HG03520 (cell line): ENCODE data around the gene WFIKKN1.

Experiments
- ATAC-seq: cut with Tn5 transposase; IDR thresholded peaks from one replicate; pipeline ENCODE4 v1.9.1; 2021; ENCODE audit warnings: mild to moderate bottlenecking, moderate library complexity; ENCODE audit not compliant: unreplicated experiment

Gene WFIKKN1

DNA sequence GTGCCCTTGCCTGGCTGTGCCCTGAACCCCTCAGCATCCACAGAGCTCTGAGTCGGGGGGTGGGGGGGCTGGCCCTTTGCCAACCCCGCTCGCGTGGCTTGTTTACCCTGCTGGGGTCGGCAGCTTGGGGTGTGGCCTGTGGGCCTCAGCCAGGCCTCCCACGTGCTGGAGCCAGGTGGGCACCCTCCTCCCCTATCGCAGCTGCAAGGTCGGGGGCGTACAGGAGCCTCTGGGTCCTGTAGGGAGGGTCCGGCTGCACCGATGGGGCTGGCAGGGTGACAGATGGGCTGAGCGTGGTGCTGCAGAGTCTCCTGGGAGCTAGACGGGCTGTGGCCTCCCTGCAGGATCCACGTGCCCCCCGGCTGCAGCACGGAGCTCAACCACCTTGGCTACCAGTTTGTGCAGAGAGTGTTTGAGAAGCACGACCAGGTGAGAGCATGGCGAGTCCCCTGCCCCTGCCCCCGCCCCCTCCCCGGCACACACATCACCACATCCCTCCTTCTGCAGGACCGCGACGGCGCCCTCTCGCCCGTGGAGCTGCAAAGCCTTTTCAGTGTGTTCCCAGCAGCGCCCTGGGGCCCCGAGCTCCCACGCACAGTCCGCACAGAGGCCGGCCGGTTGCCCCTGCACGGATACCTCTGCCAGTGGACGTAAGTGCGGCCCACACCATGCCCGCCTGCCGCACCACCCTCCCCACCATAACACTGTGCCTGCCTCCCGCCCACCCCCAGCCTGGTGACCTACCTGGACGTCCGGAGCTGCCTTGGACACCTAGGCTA lies 40.8 kb downstream of the WFIKKN1 start:
- ATAC-seq: no peak

- ATAC-seq: no peak
Observed at GRCh38 chr16:672371-672770, 41.6 kb downstream of the WFIKKN1 start.

DNA sequence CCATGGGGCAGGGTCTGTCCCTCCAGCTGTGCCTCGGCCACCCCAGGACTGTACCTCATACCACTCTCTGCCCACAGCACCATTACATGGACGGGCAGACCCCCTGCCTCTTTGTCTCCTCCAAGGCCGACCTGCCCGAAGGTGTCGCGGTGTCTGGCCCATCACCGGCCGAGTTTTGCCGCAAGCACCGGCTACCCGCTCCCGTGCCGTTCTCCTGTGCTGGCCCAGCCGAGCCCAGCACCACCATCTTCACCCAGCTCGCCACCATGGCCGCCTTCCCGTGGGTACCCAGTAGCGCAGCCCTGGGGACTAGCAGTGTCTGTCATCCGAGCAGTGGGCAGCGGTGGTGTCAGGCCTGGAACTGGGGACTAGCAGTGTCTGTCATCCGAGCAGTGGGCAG lies 42.1 kb downstream of the WFIKKN1 start:
- ATAC-seq: no peak

- ATAC-seq: no peak
Observed at GRCh38 chr16:673399-673991, 42.7 kb downstream of the WFIKKN1 start.

DNA sequence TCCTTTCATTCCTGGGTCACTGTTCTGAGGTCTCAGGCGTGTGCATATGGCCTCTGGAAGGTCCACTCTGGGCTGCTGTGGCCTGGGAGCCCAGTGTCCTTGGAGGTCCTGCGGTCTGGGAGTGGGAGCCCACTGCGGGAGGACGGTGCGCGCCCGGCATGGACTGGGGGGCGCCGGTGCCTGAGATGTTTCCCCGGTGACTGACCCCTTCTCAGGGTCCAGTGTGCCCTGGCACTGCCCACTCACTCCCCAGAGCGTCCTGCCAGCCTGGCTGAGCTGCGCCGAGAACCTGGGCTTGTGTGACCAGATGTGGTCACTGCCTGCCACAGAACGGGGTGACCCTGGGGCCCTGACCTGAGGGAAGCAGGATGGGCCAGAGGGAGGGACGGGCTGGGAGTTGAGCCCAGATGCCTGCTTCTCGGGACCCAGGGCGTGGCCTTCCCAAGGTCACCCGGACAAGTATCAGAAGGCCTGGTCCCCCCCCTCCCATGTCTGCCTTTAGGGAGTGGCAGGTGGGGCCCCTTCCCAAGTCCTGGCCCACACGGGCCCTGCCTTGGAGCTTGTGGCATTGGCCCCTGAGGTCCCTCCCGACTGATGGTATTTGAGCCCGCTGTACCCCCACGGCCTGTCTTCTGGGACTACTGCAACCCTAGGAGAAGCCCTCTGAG lies 43.6 kb downstream of the WFIKKN1 start:
- ATAC-seq: no peak

GRCh38 chr16:674968-675883 lies 44.4 kb downstream of the WFIKKN1 start, which contains the start of gene RHBDL1:
Gene RHBDL1, plus strand, starts transcription at chr16:675671. Its CDS starts 120 bp downstream, at chr16:675791.
- no peak for ATAC-seq

DNA sequence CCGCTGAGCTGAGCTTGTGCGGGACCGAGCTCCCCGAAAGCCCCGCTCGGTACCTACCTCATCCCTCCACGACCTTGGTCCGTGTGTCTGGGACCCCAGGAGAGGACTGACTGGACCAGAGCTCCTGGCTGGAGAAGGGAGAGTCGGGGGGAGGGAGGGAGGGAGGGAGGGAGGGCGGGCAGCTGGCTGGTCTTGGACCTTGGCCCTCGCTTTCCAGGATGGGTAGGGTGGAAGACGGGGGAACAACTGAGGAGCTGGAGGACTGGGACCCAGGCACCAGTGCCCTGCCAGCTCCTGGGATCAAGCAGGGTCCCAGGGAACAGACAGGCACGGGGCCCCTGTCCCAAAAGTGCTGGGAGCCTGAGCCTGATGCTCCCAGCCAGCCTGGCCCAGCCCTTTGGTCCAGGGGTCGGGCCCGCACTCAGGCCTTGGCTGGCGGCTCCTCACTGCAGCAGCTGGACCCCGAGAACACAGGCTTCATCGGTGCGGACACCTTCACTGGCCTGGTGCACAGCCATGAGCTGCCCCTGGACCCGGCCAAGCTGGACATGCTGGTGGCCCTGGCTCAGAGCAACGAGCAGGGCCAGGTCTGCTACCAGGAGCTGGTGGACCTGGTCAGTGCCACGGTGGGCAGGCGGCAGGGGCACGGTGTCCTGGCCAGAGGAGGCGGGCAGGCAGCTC lies 45.2 kb downstream of the WFIKKN1 start:
- ATAC-seq: no peak

DNA sequence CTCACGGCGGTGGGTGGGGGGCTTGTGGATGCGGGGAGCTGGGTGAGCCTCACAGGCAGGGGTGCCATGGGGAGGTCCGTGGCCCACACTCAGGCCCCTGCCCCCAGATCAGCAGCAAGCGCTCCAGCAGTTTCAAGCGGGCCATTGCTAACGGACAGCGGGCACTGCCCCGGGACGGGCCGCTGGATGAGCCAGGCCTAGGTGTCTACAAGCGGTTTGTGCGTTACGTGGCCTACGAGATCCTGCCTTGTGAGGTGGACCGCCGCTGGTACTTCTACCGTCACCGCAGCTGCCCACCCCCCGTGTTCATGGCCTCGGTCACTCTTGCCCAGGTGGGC lies 45.7 kb downstream of the WFIKKN1 start:
- ATAC-seq: no peak

DNA sequence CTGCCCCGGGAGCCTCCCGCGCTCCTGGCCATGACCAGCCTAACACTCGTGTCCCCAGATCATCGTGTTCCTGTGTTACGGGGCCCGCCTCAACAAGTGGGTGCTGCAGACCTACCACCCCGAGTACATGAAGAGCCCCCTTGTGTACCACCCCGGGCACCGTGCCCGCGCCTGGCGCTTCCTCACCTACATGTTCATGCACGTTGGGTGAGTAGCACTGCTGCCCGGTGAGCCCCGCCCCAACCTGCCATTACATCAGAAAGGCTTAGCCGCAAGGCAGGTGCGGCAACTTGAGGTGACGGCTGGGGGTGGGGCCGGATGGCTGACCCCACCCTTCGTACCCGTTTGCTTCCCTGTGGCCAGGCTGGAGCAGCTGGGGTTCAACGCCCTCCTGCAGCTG lies 46.1 kb downstream of the WFIKKN1 start:
- ATAC-seq: no peak

DNA sequence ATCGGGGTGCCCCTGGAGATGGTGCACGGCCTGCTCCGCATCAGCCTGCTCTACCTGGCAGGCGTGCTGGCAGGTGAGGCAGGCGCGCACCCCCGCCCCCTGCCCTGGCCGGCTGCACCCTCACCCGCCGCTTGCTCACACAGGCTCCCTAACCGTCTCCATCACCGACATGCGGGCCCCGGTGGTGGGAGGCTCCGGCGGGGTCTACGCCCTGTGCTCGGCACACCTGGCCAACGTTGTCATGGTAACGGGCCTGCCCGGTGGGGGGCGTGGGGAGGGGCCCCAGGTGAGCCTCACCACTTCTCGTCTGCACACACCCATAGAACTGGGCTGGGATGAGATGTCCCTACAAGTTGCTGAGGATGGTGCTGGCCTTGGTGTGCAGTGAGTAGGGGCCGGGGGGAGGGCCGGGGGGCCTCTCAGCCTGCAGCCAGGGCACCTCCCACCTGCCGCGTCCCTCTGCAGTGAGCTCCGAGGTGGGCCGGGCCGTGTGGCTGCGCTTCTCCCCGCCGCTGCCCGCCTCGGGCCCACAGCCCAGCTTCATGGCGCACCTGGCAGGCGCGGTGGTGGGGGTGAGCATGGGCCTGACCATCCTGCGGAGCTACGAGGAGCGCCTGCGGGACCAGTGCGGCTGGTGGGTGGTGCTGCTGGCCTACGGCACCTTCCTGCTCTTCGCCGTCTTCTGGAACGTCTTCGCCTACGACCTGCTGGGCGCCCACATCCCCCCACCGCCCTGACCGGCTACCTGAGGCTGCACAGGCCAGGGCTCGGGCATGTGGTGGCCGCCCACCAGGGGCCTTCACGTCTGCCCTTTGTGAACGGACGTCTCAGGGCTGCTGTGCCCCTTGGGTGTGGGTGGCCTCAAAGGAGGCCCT lies 46.8 kb downstream of the WFIKKN1 start:
- no peak for ATAC-seq

DNA sequence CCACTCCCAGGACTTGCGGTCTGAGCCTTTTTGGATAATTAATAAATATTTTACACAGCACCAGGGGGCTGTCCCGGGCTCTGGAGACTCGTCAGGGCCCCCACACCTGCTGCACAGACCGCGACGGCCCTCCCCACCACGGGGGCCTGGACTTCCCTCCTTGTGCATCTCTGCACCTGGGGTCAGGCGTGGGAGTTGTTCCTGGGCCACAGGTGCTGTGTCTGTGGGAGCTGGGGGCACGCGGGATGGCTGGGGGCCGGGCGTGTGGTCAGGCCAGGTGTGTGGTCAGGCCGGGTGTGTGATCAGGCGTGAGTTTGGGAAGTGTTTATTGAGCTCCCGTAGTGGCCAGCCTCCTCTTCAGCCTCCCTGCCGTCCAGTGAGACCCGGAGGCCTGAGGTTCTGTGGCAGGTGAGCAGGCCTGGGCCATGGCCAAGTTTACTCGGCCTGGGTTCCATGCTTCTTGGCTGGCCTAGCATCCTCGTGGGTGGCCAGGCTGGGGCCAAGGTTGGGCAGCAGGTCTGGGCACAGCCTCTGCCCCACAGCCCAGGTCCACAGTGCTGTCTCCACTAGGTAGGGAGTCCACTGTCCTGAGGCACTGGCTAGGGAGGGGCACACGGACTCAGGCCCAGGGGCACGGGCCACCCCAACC lies 47.5 kb downstream of the WFIKKN1 start:
- ATAC-seq: no peak

DNA sequence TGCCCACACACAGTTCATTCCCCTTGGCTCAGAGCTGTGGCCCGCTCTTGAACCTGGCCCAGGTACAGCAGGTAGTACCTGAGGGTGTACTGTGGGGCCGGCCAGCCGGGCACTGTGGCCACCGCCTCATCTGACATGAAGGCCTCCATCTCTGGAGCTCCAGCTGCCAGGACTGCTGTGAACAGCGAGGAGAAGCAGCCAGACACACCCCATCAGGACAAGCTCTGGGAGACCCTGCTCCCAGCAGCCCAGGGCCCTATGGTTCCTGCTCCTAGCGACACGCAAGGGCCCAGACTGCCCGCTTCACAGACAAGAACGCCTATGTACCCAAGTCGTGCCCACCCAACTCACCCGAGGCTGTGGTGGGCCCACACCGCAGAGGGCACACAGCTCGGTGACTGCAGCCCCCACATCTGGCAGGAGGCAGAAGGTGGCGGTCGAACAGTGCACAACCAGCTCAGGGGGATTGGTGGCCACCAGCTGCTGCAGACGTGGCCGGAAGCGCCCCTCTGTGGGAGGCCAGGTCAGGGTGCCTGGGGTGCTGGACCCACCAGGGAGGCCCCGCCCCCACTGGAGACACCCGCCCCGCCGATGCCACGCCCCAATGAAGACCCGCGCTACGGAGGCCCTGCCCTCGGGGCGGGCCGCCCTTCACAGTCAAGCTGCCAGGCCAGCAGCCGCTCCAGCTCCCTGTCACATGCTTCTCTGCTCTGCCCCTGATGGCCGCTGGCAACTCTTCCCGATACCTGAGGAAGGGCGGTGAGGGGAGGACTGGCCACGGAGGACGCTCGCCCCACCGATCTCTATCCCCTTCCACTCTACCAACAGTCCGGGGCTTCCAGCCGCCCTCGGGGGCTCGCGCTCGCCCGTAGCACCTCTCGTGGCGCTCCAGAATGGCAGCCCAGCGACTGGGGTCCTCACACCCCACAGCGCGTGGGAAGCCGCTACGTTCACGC lies 48.4 kb downstream of the WFIKKN1 start:
- no peak for ATAC-seq

DNA sequence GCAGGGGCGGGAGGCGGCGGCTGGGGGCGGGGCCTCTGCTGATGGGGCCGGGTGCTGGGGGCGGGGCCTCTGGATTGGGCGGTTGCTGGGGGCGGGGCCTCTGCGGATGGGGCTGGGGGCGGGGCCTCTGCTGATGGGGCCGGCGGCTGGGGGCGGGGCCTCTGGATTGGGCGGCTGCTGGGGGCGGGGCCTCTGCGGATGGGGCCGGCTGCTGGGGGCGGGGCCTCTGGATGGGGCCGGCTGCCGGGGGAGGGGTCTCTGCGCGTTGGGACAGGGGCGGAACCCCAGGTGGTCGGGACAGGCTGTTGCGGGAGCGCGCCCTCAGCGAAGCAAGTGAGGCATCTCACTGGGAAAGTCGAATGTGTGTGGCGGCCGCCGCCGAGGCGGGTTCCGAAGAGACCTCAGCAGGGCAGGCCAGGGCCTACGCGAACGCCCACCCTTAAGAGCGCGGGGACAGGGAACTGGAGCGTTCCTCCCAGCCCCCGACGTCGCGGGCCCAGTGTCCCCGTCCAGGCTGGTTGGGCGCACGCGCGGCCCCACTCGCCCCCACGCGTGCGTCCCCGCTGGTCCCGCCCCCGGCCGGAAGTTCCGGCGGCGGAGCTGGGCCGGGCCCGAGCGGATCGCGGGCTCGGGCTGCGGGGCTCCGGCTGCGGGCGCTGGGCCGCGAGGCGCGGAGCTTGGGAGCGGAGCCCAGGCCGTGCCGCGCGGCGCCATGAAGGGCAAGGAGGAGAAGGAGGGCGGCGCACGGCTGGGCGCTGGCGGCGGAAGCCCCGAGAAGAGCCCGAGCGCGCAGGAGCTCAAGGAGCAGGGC lies 49.2 kb downstream of the WFIKKN1 start, which contains the start of gene STUB1:
TSS of gene STUB1 (plus strand) at position 597 of the 811 bp plus-strand sequence. CDS start at position 713, 116 bp downstream.
- ATAC-seq: peak; percentile 38

DNA sequence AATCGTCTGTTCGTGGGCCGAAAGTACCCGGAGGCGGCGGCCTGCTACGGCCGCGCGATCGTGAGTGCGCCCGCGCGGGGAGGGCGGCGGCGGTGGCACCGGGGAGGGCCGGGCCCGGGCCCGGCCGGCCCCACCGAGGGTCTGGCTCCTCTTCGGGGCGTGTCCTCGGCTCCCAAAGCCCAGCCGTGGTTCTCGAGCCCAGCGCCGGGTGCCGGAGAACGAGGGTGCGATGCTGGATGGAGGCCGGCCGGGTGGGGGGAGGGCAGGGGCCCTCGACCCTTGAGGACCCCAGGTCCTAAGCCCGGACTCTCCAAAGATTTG lies 49.8 kb downstream of the WFIKKN1 start:
- no peak for ATAC-seq

- no peak for ATAC-seq
Observed at GRCh38 chr16:680967-681745, 50.4 kb downstream of the WFIKKN1 start.

- ATAC-seq: no peak
Observed at GRCh38 chr16:681746-682427, 51.1 kb downstream of the WFIKKN1 start.
